ENCODE data around the gene LRRC70.
A peak's percentile ranks its signal among the peaks of the same experiment; 100 is the strongest.

Gene LRRC70

DNA sequence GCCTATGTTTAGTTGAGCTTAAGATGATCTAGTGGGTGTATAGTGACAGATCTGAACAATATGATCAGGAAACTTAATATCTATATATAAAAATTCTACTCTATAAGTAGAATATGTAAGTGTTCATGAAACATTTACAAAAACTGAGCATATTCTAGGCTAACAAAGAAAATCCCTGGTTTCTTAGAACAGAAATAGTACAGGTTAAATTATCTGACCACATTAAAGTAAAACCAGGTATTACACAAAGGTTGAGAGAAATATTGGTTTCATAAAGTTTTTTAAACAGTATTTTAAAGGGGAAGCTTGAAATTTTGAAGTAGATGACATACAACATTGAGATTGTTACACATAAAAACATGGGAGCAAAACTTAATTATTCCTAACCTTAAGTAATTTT lies 39.3 kb downstream of the LRRC70 start:
- Histone ChIP-seq H3K23ac (ENCODE audit: low read length) (no peak overlapping the region), H3K9me3 (ENCODE audit: insufficient read depth, low read depth, low read length) (peaks cover 7% of the 10 kb centered on the region), H2BK120ac (ENCODE audit: insufficient read depth, low read length, poor library complexity) (no peak overlapping the region), H3K4ac (ENCODE audit: low read depth, low read length) (no peak overlapping the region), H3K79me2 (ENCODE audit: control insufficient read depth, insufficient read depth, low read length, poor library complexity) (no peaks in the 10 kb centered on the region), H2BK5ac (ENCODE audit: low read depth, low read length, poor library complexity) (no peak overlapping the region), H3K14ac (ENCODE audit: low read length) (no peak overlapping the region), H3K4me3 (ENCODE audit: low read depth, low read length) (no peak overlapping the region), H3K18ac (ENCODE audit: low read length) (no peak overlapping the region), H4K91ac (ENCODE audit: low read depth, low read length) (no peak overlapping the region), H3K27ac (ENCODE audit: low read depth, low read length) (no peak overlapping the region), H3K27me3 (ENCODE audit: insufficient read depth, low read length) (no peaks in the 10 kb centered on the region), H2AFZ (ENCODE audit: insufficient read depth, low read length, poor library complexity) (no peak overlapping the region), H2BK12ac (ENCODE audit: low read length) (no peak overlapping the region), H4K8ac (ENCODE audit: low read depth, low read length) (no peak overlapping the region), H4K12ac (ENCODE audit: low read depth, low read length) (no peak overlapping the region), H3K36me3 (ENCODE audit: control insufficient read depth in 1 of 2, insufficient read depth in 2 of 2, low read length in 2 of 2) (peaks cover 0 to 4% of the 10 kb centered on the region in 2 experiments), H3K9ac (ENCODE audit: low read length) (no peak overlapping the region), H3K79me1 (ENCODE audit: low read length) (no peaks in the 10 kb centered on the region), H3K4me1 (ENCODE audit: control insufficient read depth in 1 of 2, insufficient read depth in 2 of 2, low read length in 2 of 2) (peaks cover 2 to 3% of the 10 kb centered on the region in 2 experiments), H3K4me2 (ENCODE audit: low read length) (no peak overlapping the region), H2AK5ac (ENCODE audit: low read length) (no peak overlapping the region)
- DNase-seq: no peak

GRCh38 chr5:62620761-62621160 lies 42.1 kb downstream of the LRRC70 start:
- Histone ChIP-seq H4K12ac (ENCODE audit: low read depth, low read length) (no peak overlapping the region), H3K18ac (ENCODE audit: low read length) (no peak overlapping the region), H2BK5ac (ENCODE audit: low read depth, low read length, poor library complexity) (no peak overlapping the region), H3K4me1 (ENCODE audit: control insufficient read depth in 1 of 2, insufficient read depth in 2 of 2, low read length in 2 of 2) (peaks cover 2 to 5% of the 10 kb centered on the region in 2 experiments), H3K27ac (ENCODE audit: low read depth, low read length) (no peak overlapping the region), H4K8ac (ENCODE audit: low read depth, low read length) (no peak overlapping the region), H2AK5ac (ENCODE audit: low read length) (no peak overlapping the region), H2BK120ac (ENCODE audit: insufficient read depth, low read length, poor library complexity) (no peak overlapping the region), H3K79me1 (ENCODE audit: low read length) (no peaks in the 10 kb centered on the region), H3K9me3 (ENCODE audit: insufficient read depth, low read depth, low read length) (peaks cover 2% of the 10 kb centered on the region), H3K23ac (ENCODE audit: low read length) (no peak overlapping the region), H3K4ac (ENCODE audit: low read depth, low read length) (no peak overlapping the region), H3K36me3 (ENCODE audit: control insufficient read depth in 1 of 2, insufficient read depth in 2 of 2, low read length in 2 of 2) (no peaks in the 10 kb centered on the region), H3K14ac (ENCODE audit: low read length) (no peak overlapping the region), H2BK12ac (ENCODE audit: low read length) (no peak overlapping the region), H4K91ac (ENCODE audit: low read depth, low read length) (no peak overlapping the region), H3K27me3 (ENCODE audit: insufficient read depth, low read length) (no peaks in the 10 kb centered on the region), H3K79me2 (ENCODE audit: control insufficient read depth, insufficient read depth, low read length, poor library complexity) (no peaks in the 10 kb centered on the region), H2AFZ (ENCODE audit: insufficient read depth, low read length, poor library complexity) (no peak overlapping the region), H3K4me3 (ENCODE audit: low read depth, low read length) (no peak overlapping the region), H3K9ac (ENCODE audit: low read length) (no peak overlapping the region), H3K4me2 (ENCODE audit: low read length) (no peak overlapping the region)
- WGBS (ENCODE audit: extremely low coverage, insufficient coverage, insufficient read length): no CpG with 5 or more reads among the region's 5 CpGs
- DNase-seq: no peak

DNA sequence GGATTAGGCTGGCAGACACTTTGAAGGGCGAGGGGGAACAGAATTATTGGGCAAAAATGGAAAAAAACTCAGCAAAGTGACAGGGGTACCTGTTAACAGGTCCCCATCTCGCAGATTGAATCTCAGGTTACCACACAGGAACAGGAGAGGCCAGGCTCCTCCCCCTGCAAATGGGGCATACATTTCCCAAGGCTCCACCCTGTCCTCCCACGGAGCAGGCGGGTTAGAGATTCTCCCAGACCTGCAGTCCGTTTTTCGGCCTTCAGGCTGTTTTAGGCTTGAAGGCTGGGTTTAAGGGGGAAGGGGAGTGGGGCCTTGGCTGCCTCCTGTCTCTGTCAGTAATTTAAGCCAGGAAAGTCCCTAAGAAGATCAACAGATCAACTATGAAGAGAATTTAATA lies 42.7 kb downstream of the LRRC70 start:
- Histone ChIP-seq H3K4me2 (ENCODE audit: low read length) (peak overlapping the region; percentile 53), H3K27me3 (ENCODE audit: insufficient read depth, low read length) (no peaks in the 10 kb centered on the region), H3K14ac (ENCODE audit: low read length) (no peak overlapping the region), H3K36me3 (ENCODE audit: control insufficient read depth in 1 of 2, insufficient read depth in 2 of 2, low read length in 2 of 2) (no peaks in the 10 kb centered on the region), H2AFZ (ENCODE audit: insufficient read depth, low read length, poor library complexity) (no peak overlapping the region), H3K4me1 (ENCODE audit: control insufficient read depth in 1 of 2, insufficient read depth in 2 of 2, low read length in 2 of 2) (peaks cover 2 to 5% of the 10 kb centered on the region in 2 experiments), H2BK12ac (ENCODE audit: low read length) (no peak overlapping the region), H3K18ac (ENCODE audit: low read length) (no peak overlapping the region), H4K8ac (ENCODE audit: low read depth, low read length) (no peak overlapping the region), H4K91ac (ENCODE audit: low read depth, low read length) (no peak overlapping the region), H3K9ac (ENCODE audit: low read length) (no peak overlapping the region), H2AK5ac (ENCODE audit: low read length) (no peak overlapping the region), H3K9me3 (ENCODE audit: insufficient read depth, low read depth, low read length) (peaks cover 2% of the 10 kb centered on the region), H3K79me2 (ENCODE audit: control insufficient read depth, insufficient read depth, low read length, poor library complexity) (no peaks in the 10 kb centered on the region), H3K23ac (ENCODE audit: low read length) (no peak overlapping the region), H3K27ac (ENCODE audit: low read depth, low read length) (no peak overlapping the region), H2BK120ac (ENCODE audit: insufficient read depth, low read length, poor library complexity) (no peak overlapping the region), H4K12ac (ENCODE audit: low read depth, low read length) (no peak overlapping the region), H3K4me3 (ENCODE audit: low read depth, low read length) (no peak overlapping the region), H3K79me1 (ENCODE audit: low read length) (no peaks in the 10 kb centered on the region), H2BK5ac (ENCODE audit: low read depth, low read length, poor library complexity) (no peak overlapping the region), H3K4ac (ENCODE audit: low read depth, low read length) (no peak overlapping the region)
- DNase-seq: peak in 1 of 2 donors; percentile 26
- WGBS (ENCODE audit: extremely low coverage, insufficient coverage, insufficient read length): no CpG with 5 or more reads among the region's 6 CpGs

DNA sequence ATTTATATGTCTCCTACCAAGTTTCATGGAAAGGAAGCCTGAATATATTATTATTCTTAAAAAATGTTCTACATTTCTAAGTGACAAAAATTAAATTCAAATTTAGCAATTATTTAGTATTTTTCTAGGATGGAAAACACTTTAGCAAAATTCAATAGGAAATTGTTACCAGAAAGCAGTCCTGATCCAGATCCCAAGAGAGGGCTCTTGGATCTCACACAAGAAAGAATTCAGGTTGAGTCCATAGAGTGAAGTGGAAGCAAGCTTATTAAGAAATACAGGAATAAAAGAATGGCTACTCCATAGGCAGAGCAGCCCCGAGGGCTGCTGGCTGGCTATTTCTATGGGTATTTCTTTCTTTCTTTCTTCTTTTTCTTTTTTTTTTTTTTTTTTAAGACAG lies 44.7 kb downstream of the LRRC70 start:
- Histone ChIP-seq H3K79me2 (ENCODE audit: control insufficient read depth, insufficient read depth, low read length, poor library complexity) (no peaks in the 10 kb centered on the region), H3K18ac (ENCODE audit: low read length) (no peak overlapping the region), H2BK5ac (ENCODE audit: low read depth, low read length, poor library complexity) (no peak overlapping the region), H3K9ac (ENCODE audit: low read length) (no peak overlapping the region), H3K4me2 (ENCODE audit: low read length) (no peak overlapping the region), H3K36me3 (ENCODE audit: control insufficient read depth in 1 of 2, insufficient read depth in 2 of 2, low read length in 2 of 2) (peaks cover 0 to 2% of the 10 kb centered on the region in 2 experiments), H2BK12ac (ENCODE audit: low read length) (no peak overlapping the region), H3K27me3 (ENCODE audit: insufficient read depth, low read length) (no peaks in the 10 kb centered on the region), H3K4ac (ENCODE audit: low read depth, low read length) (no peak overlapping the region), H4K8ac (ENCODE audit: low read depth, low read length) (no peak overlapping the region), H3K14ac (ENCODE audit: low read length) (no peak overlapping the region), H3K23ac (ENCODE audit: low read length) (no peak overlapping the region), H2AK5ac (ENCODE audit: low read length) (no peak overlapping the region), H4K12ac (ENCODE audit: low read depth, low read length) (no peak overlapping the region), H3K9me3 (ENCODE audit: insufficient read depth, low read depth, low read length) (no peaks in the 10 kb centered on the region), H3K79me1 (ENCODE audit: low read length) (no peaks in the 10 kb centered on the region), H2AFZ (ENCODE audit: insufficient read depth, low read length, poor library complexity) (no peak overlapping the region), H4K91ac (ENCODE audit: low read depth, low read length) (no peak overlapping the region), H2BK120ac (ENCODE audit: insufficient read depth, low read length, poor library complexity) (no peak overlapping the region), H3K4me3 (ENCODE audit: low read depth, low read length) (no peak overlapping the region), H3K27ac (ENCODE audit: low read depth, low read length) (no peak overlapping the region), H3K4me1 (ENCODE audit: control insufficient read depth in 1 of 2, insufficient read depth in 2 of 2, low read length in 2 of 2) (peaks cover 2 to 5% of the 10 kb centered on the region in 2 experiments)
- no CpG with 5 or more reads among the region's 1 CpG for WGBS (ENCODE audit: extremely low coverage, insufficient coverage, insufficient read length)
- DNase-seq: no peak
